NCI-H2196 (cell line): ENCODE results near the gene BCL6B.

Source experiments
- DNase-seq: peaks from one replicate; lab custom pipeline; 2025; ENCODE audit not compliant: unreplicated experiment; lab: John Stamatoyannopoulos, UW

The BCL6B gene

DNA sequence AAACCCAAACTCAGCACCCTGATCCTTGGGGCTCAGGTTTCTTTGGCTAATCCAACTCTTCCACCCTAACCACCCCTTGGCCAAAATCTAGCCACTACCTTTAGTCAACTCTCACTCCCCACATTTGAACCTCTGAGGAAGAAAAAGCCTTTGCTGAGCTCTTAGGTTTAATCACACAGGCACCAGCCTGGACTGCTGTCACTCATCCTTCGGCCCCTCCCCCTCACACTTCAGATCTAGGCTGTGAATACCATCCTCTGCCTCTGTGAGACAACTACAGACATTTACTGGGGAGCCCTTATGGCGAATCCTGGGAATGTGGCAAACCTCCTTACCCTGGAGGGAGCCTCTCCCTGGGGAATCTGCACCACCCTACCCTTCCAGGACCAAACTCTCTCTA, 15.7 kb upstream of the BCL6B start:
- no peak for DNase-seq

GRCh38 chr17:7010523-7010922, 12.3 kb upstream of the BCL6B start:
- no peak for DNase-seq

DNA sequence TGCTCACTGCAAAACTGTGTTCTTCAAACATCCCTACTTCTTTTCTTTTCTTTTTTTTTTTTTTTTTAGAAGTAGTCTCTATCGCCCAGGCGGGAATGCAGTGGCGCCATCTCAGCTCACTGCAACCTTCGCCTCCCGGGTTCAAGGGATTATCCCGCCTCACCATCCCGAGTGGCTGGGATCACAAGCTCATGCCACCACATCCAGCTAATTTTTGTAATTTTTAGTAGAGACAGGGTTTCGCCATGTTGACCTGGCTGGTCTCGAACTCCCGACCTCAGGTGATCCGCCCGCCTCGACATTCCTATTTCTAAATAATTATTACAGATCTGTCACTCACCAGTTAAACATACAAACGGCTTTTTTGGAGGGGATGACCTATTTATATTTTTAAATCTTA, 11.4 kb upstream of the BCL6B start:
- no peak for DNase-seq

DNA sequence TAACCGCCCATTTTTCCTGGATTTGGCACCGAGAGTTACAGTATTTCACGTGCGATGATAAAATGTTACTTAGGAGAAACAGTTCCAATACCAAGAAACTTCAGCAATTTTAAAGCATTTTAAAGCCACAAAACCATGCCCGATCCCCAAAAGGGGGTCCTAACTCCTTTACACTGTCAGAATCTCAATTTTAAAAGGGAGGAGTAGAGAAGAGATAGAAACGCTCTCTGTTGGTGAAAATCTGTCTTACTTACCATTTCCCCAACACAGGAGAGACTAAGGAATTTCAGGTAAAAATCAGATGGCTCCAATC, 11.0 kb upstream of the BCL6B start:
- DNase-seq, result no peak

GRCh38 chr17:7014261-7014994, 8.4 kb upstream of the BCL6B start:
- DNase-seq, result peak; percentile 86

- DNase-seq, result no peak
These were observed 7.6 kb upstream of the BCL6B start for GRCh38 chr17:7014995-7015958.

DNA sequence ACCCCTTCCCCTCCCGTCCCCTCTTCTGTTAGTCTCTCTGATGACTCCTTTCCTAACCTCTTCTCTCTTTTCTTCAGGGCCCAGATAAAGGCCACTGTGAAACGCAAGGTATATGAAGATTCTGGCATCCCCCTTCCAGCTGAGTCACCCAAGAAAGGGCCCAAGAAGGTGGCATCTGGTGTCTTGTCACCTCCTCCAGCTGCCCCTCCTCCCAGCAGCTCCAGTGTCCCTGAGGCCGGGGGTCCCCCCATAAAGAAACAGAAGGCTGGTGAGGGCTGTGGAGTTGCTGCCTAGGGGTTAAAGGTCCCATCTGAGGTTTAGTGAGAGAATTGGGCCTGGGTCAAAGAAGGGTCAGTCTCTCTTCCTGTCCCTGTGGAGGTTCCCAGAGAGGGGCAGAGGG, 6.4 kb upstream of the BCL6B start:
- no peak for DNase-seq

- no peak for DNase-seq
These were observed 5.7 kb upstream of the BCL6B start for GRCh38 chr17:7016886-7017826.

- DNase-seq, result no peak
These were observed 5.0 kb upstream of the BCL6B start for GRCh38 chr17:7017827-7018200.

- DNase-seq, result peak; percentile 36
These were observed 4.4 kb upstream of the BCL6B start for GRCh38 chr17:7018331-7018964.

GRCh38 chr17:7019367-7019766, 3.5 kb upstream of the BCL6B start:
- no peak for DNase-seq

- DNase-seq, result peak; percentile 47
These were observed 2.9 kb upstream of the BCL6B start for GRCh38 chr17:7019839-7020519.

DNA sequence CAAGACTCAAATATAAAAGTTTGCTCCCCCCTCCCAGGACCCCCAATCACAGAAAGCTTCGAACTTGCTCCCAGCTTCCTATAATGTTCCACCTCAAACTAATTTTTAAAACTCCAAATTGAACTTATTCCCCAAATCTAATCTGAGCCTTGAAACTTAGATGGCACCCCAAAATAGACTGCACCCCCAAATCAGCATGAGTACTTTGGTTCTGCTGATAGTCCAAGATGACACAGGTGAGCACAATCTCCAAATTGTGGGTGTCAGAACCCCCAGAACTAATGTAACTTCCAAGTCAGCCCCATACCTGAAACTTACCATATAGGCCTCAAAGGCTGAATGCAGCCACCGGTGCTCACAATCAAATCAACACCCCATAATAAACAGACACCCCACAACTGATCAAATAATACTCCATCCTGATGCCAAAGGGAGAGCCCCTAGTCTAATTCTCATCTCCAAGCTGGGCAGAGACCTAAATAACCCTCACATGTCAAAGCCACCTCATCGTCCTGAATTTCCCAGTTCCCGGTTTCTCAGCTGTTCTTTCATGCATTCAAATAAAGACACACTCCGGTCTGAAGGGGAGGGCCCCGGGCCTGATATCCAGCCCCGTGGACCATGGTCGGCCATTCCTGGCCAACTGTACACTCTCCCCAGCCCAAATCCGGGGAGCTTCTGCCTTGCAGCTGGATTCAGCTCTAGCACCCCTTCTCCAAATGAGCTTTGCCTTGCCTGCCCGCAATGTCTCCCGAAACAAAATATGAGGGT, 1.8 kb upstream of the BCL6B start:
- DNase-seq, result no peak

DNA sequence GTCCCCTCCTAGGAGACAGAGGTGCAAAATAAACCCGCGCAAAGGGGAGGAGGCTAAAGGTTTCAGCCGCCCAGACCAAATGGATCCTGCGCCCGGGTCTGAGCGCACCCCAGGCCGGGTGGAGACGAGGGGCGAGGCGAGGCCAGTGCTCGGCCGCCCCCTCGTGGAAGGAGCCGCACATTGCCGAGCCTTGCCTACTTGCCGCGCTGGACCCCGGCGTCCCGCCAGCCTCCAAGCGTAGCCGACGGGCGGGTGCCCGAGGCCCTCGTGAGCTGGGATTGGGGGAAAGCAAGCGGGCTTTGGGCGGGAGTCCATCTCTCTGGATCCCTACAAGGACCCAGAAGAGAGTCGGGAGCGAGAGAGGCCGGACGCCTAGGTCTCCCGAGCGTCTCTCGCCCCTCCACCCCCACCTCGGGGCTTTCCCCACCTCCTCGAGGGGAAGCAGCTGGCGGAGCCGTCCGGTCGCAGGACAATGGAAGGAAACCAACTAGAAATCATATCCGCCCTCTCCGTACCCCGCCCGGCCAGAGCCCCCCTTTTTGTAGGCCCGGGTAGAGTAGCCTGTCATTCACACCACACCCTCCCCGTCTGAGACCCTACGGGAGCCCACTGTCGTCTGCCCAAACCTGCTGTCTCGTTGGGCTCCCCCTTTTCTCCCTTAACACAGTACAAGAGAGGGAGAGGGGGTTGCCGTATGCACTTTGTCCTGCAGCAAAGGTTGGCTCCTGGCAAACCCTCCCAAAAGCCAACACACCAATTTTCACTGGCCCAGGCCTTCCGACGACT, 664 bp upstream of the BCL6B start:
- peak; percentile 75 for DNase-seq

DNA sequence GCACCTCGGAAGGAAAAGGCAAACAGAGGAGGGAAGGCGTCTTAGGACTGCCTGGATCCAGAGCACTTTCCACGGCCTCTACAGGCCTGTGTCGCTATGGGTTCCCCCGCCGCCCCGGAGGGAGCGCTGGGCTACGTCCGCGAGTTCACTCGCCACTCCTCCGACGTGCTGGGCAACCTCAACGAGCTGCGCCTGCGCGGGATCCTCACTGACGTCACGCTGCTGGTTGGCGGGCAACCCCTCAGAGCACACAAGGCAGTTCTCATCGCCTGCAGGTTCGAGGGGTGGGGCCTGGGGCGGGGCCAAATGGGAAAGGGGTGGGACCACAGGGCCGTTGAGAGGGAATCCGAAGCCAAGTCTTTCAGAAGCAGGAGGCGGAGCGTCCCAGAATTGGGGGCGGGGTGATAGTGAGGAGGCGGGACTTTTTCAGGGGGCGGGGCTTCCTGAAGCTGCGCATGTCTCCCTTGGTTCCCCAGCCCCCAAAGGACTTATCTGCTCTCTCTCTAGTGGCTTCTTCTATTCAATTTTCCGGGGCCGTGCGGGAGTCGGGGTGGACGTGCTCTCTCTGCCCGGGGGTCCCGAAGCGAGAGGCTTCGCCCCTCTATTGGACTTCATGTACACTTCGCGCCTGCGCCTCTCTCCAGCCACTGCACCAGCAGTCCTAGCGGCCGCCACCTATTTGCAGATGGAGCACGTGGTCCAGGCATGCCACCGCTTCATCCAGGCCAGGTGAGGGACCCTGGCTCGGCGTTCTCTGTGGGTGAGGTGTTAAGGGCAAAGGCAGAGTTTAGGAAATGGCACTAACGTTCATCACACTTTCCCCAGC, 939 bp downstream of the BCL6B start:
- DNase-seq, result no peak

DNA sequence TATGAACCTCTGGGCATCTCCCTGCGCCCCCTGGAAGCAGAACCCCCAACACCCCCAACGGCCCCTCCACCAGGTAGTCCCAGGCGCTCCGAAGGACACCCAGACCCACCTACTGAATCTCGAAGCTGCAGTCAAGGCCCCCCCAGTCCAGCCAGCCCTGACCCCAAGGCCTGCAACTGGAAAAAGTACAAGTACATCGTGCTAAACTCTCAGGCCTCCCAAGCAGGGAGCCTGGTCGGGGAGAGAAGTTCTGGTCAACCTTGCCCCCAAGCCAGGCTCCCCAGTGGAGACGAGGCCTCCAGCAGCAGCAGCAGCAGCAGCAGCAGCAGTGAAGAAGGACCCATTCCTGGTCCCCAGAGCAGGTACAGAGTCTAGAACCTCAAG, 1.5 kb downstream of the BCL6B start:
- DNase-seq, result no peak

DNA sequence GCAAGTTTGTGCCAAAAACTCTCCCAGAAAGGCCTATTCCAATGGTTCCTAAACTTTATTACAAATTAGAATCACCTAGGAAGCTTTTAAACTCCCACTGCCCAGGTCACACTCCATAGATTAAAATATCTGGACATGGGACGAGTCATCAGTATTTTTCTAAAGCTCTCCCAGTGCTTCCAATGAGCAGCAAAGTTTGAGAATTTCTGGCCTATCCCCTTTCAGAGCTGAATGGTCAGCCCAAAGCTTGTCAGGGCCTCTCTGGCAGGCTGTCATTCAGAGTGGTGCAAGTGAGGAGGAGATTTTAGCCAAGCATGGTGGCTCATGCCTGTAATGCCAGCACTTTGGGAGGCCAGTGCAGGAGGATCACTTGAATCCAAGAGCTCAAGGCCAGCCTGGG, 2.4 kb downstream of the BCL6B start:
- DNase-seq, result no peak
